Transverse colon (tissue), 4 donors: ENCODE results near the gene RAD23A. TPM values are rescaled to one million over a fixed set of nuclear protein-coding genes. Genes with fewer than 3 reads are reported as not detected.
"Not testable (repeated sequence)": the region's sequence is repeated elsewhere in the genome, so short reads cannot be mapped to it uniquely, and the experiment has no call there.

Experiments used
- DNase-seq: peaks from one replicate; pipeline ENCODE4 v3.0.0-alpha.2; 2019
- H3K27ac ChIP-seq, 4 donors: fragments of 200-600 bp; sonication (generic); 2 replicates each; pipeline ENCODE4 v1.5.1; 2016 to 2018; ENCODE audit warnings: inconsistent platforms in 4 of 4
- H3K27me3 ChIP-seq: fragments of 200-600 bp; sonication (generic); 2 replicates; pipeline ENCODE4 v1.5.1; 2017; ENCODE audit warnings: inconsistent platforms
- H3K36me3 ChIP-seq, 4 donors: fragments of 200-600 bp; sonication (generic); 2 replicates each; pipeline ENCODE4 v1.5.1; 2017 to 2019; ENCODE audit warnings: inconsistent platforms in 4 of 4
- H3K4me1 ChIP-seq, 4 donors: fragments of 200-600 bp; sonication (generic); 2 replicates each; pipeline ENCODE4 v1.5.1; 2017 to 2020; ENCODE audit warnings: inconsistent platforms in 4 of 4
- H3K4me3 ChIP-seq, 4 donors: fragments of 200-600 bp; sonication (generic); 1 replicate in 1 of 4; 2 replicates in 3 of 4; pipeline versions ENCODE4 v1.5.1 to v1.6.1; 2017 to 2019; ENCODE audit warnings: inconsistent platforms in 4 of 4
- H3K9me3 ChIP-seq, 2 donors: fragments of 200-600 bp; sonication (generic); 2 replicates each; pipeline ENCODE4 v1.5.1; 2017 to 2019; ENCODE audit warnings: inconsistent platforms in 2 of 2
- CTCF ChIP-seq, 5 experiments: fragments of 200-600 bp in 3 of 5; fragments of 450-650 bp in 2 of 5; sonication (generic) in 3 of 5; IDR thresholded peaks; 1 replicate in 2 of 5; 2 replicates in 3 of 5; pipeline ENCODE4 v1.5.1; 2016 to 2017; ENCODE audit warnings: antibody characterized with exemption in 5 of 5, inconsistent platforms in 3 of 5, mild to moderate bottlenecking in 2 of 5, moderate library complexity in 1 of 5
- EP300 ChIP-seq: sonication (generic); formaldehyde crosslinking; IDR thresholded peaks from one replicate; pipeline ENCODE4 v1.6.1; 2017; ENCODE audit warnings: antibody characterized with exemption, low read depth
- POLR2A ChIP-seq: fragments of 450-650 bp; IDR thresholded peaks from one replicate; pipeline ENCODE4 v1.6.1; 2016; ENCODE audit warnings: antibody characterized with exemption, mild to moderate bottlenecking, moderate library complexity
- POLR2AphosphoS5 ChIP-seq, 3 donors: sonication (generic); formaldehyde crosslinking; IDR thresholded peaks; one replicate each; pipeline ENCODE4 v1.6.1; 2016; ENCODE audit warnings: antibody characterized with exemption in 3 of 3
- WGBS, 2 donors: methylation state at CpG; one replicate each; pipeline ENCODE4 v1.1.5; 2018; ENCODE audit warnings: low coverage in 1 of 2; 5-methylcytosine and 5-hydroxymethylcytosine counted together
- in situ Hi-C, 4 donors: fragments of 200-750 bp; cut with MboI; loops; one replicate each; pipeline versions ENCODE4 v1.15.0 to v1.15.1; 2017; ENCODE audit warnings: low sequenced_read_pairs in 3 of 4, low pct_ligation_motif_present in 1 of 4, low pct_unique_long_range_greater_than_20kb in 1 of 4
- intact Hi-C: fragments of 100-400 bp; cut with DNase I; formaldehyde crosslinking; loops from one replicate; pipeline ENCODE4 v1.15.1; 2023; ENCODE audit warnings: low total_unique reads
- total RNA-seq, 4 donors: library from RNA; depleted of rRNA; stranded (reverse); fragments of >200 nt; gene quantifications; one replicate each; pipeline ENCODE4 v1.1.0, GENCODE V29; 2016

RAD23A gene
- total RNA-seq, 4 donors from 2014 or later = 57.9 to 87.9 (median 75.9) TPM

GRCh38 chr19:12948612-12949362 lies 3.1 kb downstream of the RAD23A start:
- no peak overlapping the region for H3K27ac ChIP-seq
- DNase-seq = no peak
- peaks cover 7 to 39% (median 16%) of the 10 kb centered on the region in 4 donors for H3K4me1 ChIP-seq
- no peaks in the 10 kb centered on the region for H3K27me3 ChIP-seq
- intact Hi-C loops (loop anchor here (10.0 kb wide), 1 partner anchor 64 kb away; the partner anchor contains the start of genes DNASE2 and KLF1), in situ Hi-C loops (no loop called here)
- TF ChIP-seq POLR2A = no peak
- TF ChIP-seq EP300 = no peak
- TF ChIP-seq CTCF (IDR thresholded peaks at IDR 0.05) = no peak
- no peak for TF ChIP-seq POLR2AphosphoS5 (IDR thresholded peaks at IDR 0.05)
- H3K4me3 ChIP-seq = no peak overlapping the region
- H3K9me3 ChIP-seq = no peaks in the 10 kb centered on the region
- 96% methylated on average over 30 of the region's 30 CpGs; no CpG with 5 or more reads in 1 of the 2 donors for WGBS, 2 donors
- H3K36me3 ChIP-seq = peaks cover 0 to 37% (median 17%) of the 10 kb centered on the region in 4 donors

GRCh38 chr19:12949363-12950283 lies 4.0 kb downstream of the RAD23A start:
- intact Hi-C loops = loop anchor here (10.0 kb wide), 1 partner anchor 65 kb away; the partner anchor contains the start of genes DNASE2 and KLF1
- no peak for DNase-seq
- peaks cover 10 to 44% (median 21%) of the 10 kb centered on the region in 4 donors for H3K4me1 ChIP-seq
- in situ Hi-C loops = loop anchor here in 1 of 4 donors (25.0 kb wide), 1 partner anchor 313 kb away; no protein-coding TSS in a partner anchor
- H3K36me3 ChIP-seq = peaks cover 0 to 34% (median 14%) of the 10 kb centered on the region in 4 donors
- no peak overlapping the region for H3K4me3 ChIP-seq
- H3K27ac ChIP-seq = no peak overlapping the region
- H3K27me3 ChIP-seq = no peaks in the 10 kb centered on the region
- TF ChIP-seq POLR2A (no peak), EP300 (no peak), CTCF (IDR thresholded peaks at IDR 0.05) (no peak), POLR2AphosphoS5 (IDR thresholded peaks at IDR 0.05) (no peak)
- no peaks in the 10 kb centered on the region for H3K9me3 ChIP-seq
- WGBS, 2 donors = 70 to 88% methylated on average over 2 to 12 of the region's 16 CpGs

DNA sequence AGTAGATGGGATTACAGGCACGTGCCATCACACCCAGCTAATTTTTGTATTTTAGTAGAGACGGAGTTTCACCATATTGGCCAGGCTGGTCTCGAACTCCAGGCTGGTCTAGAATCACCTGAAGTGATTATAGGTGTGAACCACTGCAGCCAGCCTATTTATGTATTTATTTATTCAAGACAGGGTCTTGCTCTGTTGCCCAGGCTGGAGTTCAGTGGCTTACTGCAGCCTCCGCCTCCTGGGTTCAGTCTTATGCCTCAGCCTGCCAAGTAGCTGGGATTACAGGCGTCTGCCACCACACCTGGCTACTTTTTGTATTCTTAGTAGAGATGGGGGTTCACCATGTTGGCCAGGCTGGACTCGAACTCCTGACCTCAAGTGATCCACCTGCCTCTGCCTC lies 6.4 kb downstream of the RAD23A start:
- H3K4me1 ChIP-seq = peaks cover 3 to 48% (median 30%) of the 10 kb centered on the region in 4 donors
- DNase-seq, H3K27me3 ChIP-seq, intact Hi-C loops, H3K4me3 ChIP-seq, H3K9me3 ChIP-seq: not testable (repeated sequence)
- H3K36me3 ChIP-seq = peaks cover 0 to 34% (median 14%) of the 10 kb centered on the region in 4 donors
- H3K27ac ChIP-seq = peak overlapping the region in 1 of 4 donors; percentile 56
- in situ Hi-C loops = loop anchor here in 1 of 4 donors (25.0 kb wide), 1 partner anchor 310 kb away; no protein-coding TSS in a partner anchor
- WGBS, 2 donors = 86 to 90% methylated on average over 2 to 6 of the region's 6 CpGs

DNA sequence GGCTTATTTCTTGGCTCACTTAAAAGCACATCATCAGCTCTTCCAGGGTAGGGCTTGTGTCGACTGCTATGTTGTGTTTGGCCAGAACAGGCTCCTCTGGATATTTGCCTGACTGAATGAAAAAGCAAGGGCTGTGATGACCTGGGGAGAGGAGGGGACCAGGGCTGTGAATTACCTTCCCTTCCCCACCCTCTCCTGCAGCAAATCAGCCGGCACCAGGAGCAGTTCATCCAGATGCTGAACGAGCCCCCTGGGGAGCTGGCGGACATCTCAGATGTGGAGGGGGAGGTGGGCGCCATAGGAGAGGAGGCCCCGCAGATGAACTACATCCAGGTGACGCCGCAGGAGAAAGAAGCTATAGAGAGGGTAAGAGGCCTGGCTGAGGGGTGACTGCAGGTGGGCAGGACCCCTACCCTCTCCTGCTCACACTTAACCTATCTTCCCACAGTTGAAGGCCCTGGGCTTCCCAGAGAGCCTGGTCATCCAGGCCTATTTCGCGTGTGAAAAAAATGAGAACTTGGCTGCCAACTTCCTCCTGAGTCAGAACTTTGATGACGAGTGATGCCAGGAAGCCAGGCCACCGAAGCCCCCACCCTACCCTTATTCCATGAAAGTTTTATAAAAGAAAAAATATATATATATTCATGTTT lies 7.0 kb downstream of the RAD23A start:
- H3K36me3 ChIP-seq = peaks cover 0 to 34% (median 14%) of the 10 kb centered on the region in 4 donors
- H3K27me3 ChIP-seq = no peaks in the 10 kb centered on the region
- no peaks in the 10 kb centered on the region for H3K9me3 ChIP-seq
- intact Hi-C loops (no loop called here), in situ Hi-C loops (loop anchor here in 1 of 4 donors (25.0 kb wide), 1 partner anchor 310 kb away; no protein-coding TSS in a partner anchor)
- TF ChIP-seq POLR2AphosphoS5 (IDR thresholded peaks at IDR 0.05) (no peak), CTCF (IDR thresholded peaks at IDR 0.05) (no peak), EP300 (no peak), POLR2A (no peak)
- peaks cover 0 to 46% (median 29%) of the 10 kb centered on the region in 4 donors for H3K4me1 ChIP-seq
- WGBS, 2 donors = 53 to 68% methylated on average over 4 to 12 of the region's 12 CpGs
- peak overlapping the region in 3 of 4 donors; percentile 48 to 88 (median 56) for H3K27ac ChIP-seq
- H3K4me3 ChIP-seq = no peak overlapping the region
- no peak for DNase-seq
